ENCODE measurements around the gene CXCL8.
A peak's percentile ranks its signal among the peaks of the same experiment; 100 is the strongest.

Gene CXCL8

GRCh38 chr4:73718375-73719373, 21.7 kb upstream of the CXCL8 start:
- DNase-seq: peak; percentile 72

- DNase-seq: no peak
Observed at GRCh38 chr4:73721435-73721834, 18.9 kb upstream of the CXCL8 start.

DNA sequence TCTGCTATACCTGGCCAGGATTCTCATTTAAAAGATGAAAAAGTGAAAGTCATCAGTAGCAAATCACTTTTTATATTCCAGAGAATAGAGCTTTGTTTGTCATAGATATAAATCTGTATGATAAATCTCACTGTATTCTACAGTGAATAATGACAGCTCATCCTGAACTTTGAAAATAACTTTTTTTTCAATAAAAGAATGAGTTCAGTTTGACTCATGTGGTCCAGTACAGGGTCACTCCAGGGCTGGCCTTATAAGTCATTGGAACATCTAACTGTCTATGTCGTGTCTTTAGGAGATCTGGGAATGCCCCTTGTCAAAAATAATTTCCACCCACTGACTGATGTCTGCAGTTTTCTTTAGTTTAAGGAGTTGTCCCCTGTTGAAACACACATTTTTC, 18.5 kb upstream of the CXCL8 start:
- no peak for DNase-seq

GRCh38 chr4:73723023-73723422, 17.3 kb upstream of the CXCL8 start:
- no peak for DNase-seq

GRCh38 chr4:73723928-73724327, 16.4 kb upstream of the CXCL8 start:
- no peak for DNase-seq

DNA sequence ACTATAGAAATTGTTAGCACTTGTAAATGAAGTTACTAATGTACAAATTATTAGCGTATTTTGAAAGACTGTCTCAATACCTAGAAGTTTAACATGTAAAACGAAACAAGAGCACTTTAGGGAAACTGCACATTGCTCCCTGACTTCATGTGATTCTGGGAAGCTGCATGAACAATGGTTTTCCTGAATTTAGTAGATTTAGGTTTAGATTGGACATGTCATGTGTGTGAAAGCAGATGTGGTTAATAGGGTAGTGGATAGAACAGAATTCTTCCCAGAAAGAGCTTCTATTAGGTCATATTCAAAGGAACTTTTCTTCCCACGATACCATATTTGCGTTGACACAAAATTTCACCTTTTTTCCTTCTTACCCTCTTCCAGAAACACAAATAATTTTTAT, 14.9 kb upstream of the CXCL8 start:
- DNase-seq: no peak

- no peak for DNase-seq
Observed at GRCh38 chr4:73725985-73726384, 14.4 kb upstream of the CXCL8 start.

- DNase-seq: no peak
Observed at GRCh38 chr4:73727685-73728084, 12.7 kb upstream of the CXCL8 start.

- DNase-seq: no peak
Observed at GRCh38 chr4:73728091-73728741, 12.2 kb upstream of the CXCL8 start.

DNA sequence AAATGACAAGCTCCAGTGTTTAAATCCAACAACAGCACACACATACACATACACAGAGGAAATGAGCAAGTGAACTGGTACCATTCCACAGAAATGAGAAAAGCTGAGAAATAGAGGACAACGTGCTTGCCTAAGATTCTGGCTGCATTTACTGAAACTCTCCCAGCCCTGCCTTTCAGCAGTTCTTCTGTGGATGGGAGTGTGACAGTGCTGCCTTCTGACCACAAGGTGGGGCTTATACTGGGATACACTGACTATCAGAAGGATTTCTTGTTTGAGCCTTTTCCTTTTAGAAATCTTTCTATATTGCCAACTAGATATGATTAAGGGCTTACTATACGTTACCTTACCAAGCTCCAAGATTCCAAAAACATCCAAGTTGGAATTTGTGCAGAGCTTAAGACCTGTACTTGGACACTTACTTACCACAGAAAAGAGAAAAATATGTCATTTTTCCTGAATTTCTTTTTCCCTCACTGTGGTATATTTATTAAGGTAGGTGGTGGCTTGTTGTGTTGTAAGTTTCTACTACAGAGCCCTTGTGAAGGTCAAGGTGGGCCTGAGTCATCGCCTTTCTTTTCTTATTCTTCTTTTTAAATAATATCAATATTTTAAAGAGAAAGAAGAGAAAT, 10.7 kb upstream of the CXCL8 start:
- peak; percentile 49 for DNase-seq

- no peak for DNase-seq
Observed at GRCh38 chr4:73730292-73730691, 10.1 kb upstream of the CXCL8 start.

DNA sequence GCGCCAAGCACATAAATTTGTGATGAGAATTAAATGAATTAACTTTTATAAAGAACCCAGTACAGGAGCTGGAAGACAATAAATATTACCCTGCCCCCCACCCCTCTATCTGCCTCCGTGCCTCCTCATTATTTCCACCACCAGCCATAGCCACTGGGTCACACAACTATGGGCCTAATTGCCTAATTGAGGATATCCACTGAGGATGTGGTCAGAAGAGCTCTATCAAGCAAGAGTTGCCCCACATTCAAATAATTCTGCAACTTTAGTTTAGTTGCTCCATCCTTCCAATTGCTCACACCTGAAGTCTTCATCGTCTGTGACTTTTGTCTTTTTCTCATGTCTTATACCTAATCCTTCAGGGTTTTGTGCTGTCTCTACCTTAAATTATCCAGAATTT, 9.5 kb upstream of the CXCL8 start:
- no peak for DNase-seq

DNA sequence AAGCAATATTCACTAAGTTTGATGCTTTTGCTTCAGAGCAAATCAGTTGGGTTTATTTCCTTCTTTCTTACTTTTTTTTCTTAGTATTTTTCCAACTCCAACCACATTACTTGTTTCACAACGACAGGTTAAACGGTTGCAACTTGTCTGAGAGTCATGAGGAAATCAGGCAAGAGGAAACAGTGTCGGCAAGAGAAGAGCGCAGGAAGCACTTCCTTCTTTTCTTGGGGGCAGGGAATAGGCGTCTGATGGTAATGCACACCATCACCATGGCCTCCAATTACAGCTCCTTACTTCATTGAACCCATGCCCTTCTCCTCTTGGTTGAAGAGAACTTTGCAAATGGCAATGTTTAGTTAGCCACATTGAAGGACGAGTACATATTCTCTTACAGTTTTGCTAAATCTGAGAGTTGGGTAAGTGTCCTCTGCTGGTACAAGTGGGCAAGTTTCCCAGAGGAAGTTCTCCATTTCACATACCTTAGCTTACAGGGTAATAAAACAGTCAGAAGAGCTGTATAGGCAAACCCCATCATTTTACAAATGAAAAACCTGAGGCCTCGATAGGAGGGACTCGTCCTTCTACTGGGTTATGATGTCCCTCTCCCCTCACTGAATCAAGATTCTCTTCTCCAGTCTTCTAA, 8.3 kb upstream of the CXCL8 start:
- DNase-seq: peak; percentile 35

DNA sequence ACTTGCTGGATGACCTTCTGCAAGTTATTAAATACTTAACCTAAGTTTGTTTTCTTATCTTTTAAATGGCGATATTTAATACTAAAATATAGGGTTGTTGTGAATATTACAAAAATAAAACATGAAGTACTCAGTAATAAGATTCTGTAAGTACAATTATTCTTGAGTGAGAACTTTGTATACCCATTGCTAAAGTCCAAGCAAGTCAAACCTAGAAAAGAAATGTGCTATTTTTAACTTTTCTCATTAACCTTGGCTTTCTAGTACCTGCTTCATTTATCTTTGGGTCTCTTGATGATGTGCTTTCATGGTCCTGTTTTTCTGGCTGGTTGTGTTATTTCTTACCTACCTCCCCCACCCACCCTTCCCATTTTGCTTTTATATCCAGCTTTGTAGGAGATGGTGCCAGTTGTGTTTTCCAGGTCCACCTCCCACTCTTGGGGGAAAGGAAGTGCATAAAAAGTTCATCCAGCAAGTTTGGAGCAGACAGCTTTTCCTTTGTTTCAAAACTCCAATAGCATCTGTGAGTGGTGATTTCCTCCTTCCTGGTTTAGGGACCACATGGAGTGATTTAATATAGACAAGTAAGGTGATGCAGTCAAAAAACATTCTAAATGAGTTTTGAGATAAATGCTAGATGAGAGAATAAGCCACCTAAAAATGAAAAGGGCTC, 7.5 kb upstream of the CXCL8 start:
- no peak for DNase-seq

DNA sequence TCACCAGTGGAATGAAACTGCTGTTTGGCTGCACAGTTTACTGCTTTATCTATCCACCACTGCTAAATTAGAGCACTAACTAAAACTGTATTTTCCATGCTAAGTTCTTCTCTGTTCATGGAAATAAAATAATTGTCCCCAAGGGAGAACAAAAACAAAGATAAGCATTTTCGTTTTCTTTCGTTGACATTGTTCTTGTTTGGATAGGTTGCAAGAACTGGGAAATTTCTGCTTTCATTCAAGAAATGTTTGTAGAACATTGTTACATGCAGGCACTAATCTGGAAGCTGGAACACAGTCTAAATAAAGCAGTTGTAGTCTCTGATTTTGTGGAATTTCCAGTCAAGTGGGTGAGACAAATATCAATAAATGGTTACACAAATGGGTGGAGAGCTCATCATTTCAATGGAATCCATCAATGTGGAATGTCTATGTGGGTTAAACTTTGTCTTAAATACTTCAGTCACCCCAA, 5.8 kb upstream of the CXCL8 start:
- no peak for DNase-seq

DNA sequence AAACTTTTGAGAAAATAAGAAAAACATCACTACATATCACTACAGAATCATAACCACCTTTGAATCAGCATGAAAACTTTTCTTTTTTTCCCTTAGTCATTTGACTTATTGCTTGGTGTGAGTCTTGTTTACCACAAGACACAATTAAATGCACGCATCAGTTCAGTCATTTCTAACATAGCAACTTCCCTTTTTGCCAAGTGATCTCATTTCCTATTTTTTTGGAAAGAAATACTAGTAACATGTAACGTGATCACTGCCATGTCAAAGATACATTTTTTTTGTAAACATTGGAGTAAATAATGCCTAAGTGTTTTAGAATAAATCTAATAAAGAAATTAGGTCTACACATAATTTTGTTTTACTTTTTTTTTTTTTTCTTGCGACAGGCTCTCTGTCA, 5.1 kb upstream of the CXCL8 start:
- DNase-seq: peak; percentile 68

- DNase-seq: no peak
Observed at GRCh38 chr4:73741031-73741749, 821 bp downstream of the CXCL8 start.

- DNase-seq: no peak
Observed at GRCh38 chr4:73741750-73742489, 1.6 kb downstream of the CXCL8 start.

GRCh38 chr4:73742490-73743160, 2.3 kb downstream of the CXCL8 start:
- DNase-seq: no peak

GRCh38 chr4:73743281-73743680, 2.9 kb downstream of the CXCL8 start:
- DNase-seq: no peak
